SK-N-SH treated with all-trans-retinoic acid at 6 μM for 48 hours (cell line): ENCODE results near the gene CORT.

Source experiments
- ARNTL ChIP-seq: fragments of 450-650 bp; formaldehyde crosslinking; IDR thresholded peaks from 2 replicates; pipeline ENCODE4 v1.5.0; 2020; ENCODE audit warnings: low read depth, mild to moderate bottlenecking, moderate library complexity, borderline replicate concordance
- PATZ1 ChIP-seq: fragments of 250-450 bp; sonication (Bioruptor Pico); IDR thresholded peaks from 2 replicates; pipeline ENCODE4 v1.8.0; 2020; ENCODE audit warnings: mild to moderate bottlenecking, moderate library complexity, borderline replicate concordance
- PPARA ChIP-seq: fragments of 250-450 bp; sonication (Bioruptor Pico); IDR thresholded peaks from 2 replicates; pipeline ENCODE4 v1.5.0; 2020; ENCODE audit warnings: mild to moderate bottlenecking, borderline replicate concordance
- TCF4 ChIP-seq: fragments of 250-450 bp; sonication (Bioruptor Pico); IDR thresholded peaks from 2 replicates; pipeline ENCODE4 v1.8.0; 2021; ENCODE audit warnings: mild to moderate bottlenecking, moderate library complexity, borderline replicate concordance

DNA sequence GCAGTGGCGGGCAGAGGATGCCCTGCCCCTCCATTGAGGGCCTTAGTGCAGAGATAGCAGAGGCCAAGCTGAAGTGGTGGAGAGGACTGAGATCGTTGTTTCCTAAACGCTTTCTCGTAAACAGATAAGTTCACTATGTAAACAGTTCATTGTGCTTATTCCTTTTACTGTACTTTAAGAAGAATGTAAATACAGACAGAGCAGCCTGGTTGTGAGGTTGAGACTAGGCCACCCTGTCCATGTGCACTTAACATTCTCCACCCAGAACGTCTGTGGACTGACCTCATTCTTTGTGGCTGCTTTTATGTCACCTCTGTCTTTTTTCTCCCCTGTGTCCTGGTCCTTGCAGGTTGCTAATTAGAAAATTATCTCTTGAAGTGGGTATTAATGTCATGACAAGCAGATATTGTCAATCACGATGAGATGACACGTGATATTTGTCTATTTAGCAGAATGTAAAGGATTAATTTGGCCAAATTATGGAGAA, 11.1 kb upstream of the CORT start:
- TF ChIP-seq PATZ1 (no peak), TCF4 (no peak), PPARA (CRISPR knock-in tag) (no peak), ARNTL (CRISPR knock-in tag) (no peak)
